ACHN (cell line): Measurements from ENCODE around the gene TMED6.
"Not testable (repeated sequence)": the region's sequence is repeated elsewhere in the genome, so short reads cannot be mapped to it uniquely, and the experiment has no call there.

Experiments
- DNase-seq: peaks from one replicate; pipeline ENCODE4 v3.0.0-alpha.2; 2015
- in situ Hi-C: cut with HindIII; loops from 2 replicates; pipeline ENCODE4 v1.10.0; 2017; ENCODE audit warnings: low sequenced_read_pairs, low pct_ligation_motif_present, low pct_unique_long_range_greater_than_20kb

TMED6 gene

GRCh38 chr16:69365901-69366300, 14.3 kb upstream of the TMED6 start:
- DNase-seq = no peak
- in situ Hi-C loops = no loop called here

- in situ Hi-C loops = no loop called here
Observed at GRCh38 chr16:69364088-69364487, 12.5 kb upstream of the TMED6 start.

GRCh38 chr16:69363281-69363717, 11.7 kb upstream of the TMED6 start:
- in situ Hi-C loops = no loop called here
- no peak for DNase-seq

More at GRCh38 chr16:69364088-69364487, 12.5 kb upstream of the TMED6 start:
- DNase-seq = no peak

- DNase-seq, in situ Hi-C loops: not testable (repeated sequence)
Observed at GRCh38 chr16:69360070-69360469, 8.5 kb upstream of the TMED6 start.

- DNase-seq = no peak
- in situ Hi-C loops = no loop called here
Observed at GRCh38 chr16:69350536-69351133, 951 bp downstream of the TMED6 start.

- in situ Hi-C loops = no loop called here
- no peak for DNase-seq
Observed at GRCh38 chr16:69349536-69349935, 2.0 kb downstream of the TMED6 start.

- no peak for DNase-seq
- in situ Hi-C loops = no loop called here
Observed at GRCh38 chr16:69348222-69348621, 3.4 kb downstream of the TMED6 start.

- no peak for DNase-seq
- in situ Hi-C loops = no loop called here
Observed at GRCh38 chr16:69346683-69347082, 4.9 kb downstream of the TMED6 start.

- no peak for DNase-seq
- in situ Hi-C loops = no loop called here
Observed at GRCh38 chr16:69345923-69346322, 5.7 kb downstream of the TMED6 start.

GRCh38 chr16:69344171-69344570, 7.4 kb downstream of the TMED6 start:
- in situ Hi-C loops = no loop called here
- DNase-seq = no peak

GRCh38 chr16:69340095-69340644, 11.4 kb downstream of the TMED6 start:
- no peak for DNase-seq
- in situ Hi-C loops = no loop called here

- in situ Hi-C loops = no loop called here
- peak; percentile 100 for DNase-seq
Observed at GRCh38 chr16:69339289-69340094, 12.1 kb downstream of the TMED6 start, which contains the start of the genes COG8 and NIP7. TSS of gene COG8 (minus strand) at chr16:69339564. CDS start at chr16:69339552, 12 bp downstream. TSS of gene NIP7 (plus strand) at chr16:69339772. CDS start at chr16:69339830, 58 bp downstream.

- no peak for DNase-seq
- in situ Hi-C loops = no loop called here
Observed at GRCh38 chr16:69338557-69339288, 12.9 kb downstream of the TMED6 start.

- in situ Hi-C loops = no loop called here
- DNase-seq = no peak
Observed at GRCh38 chr16:69334696-69335095, 16.9 kb downstream of the TMED6 start.

GRCh38 chr16:69330286-69331109, 21.1 kb downstream of the TMED6 start, which contains the start of gene PDF:
TSS of gene PDF (minus strand) at chr16:69330588. CDS start at chr16:69330570, 18 bp downstream.
- in situ Hi-C loops = no loop called here
- peak; percentile 97 for DNase-seq

GRCh38 chr16:69329369-69330285, 22.0 kb downstream of the TMED6 start:
- in situ Hi-C loops = no loop called here
- DNase-seq = peak; percentile 15

GRCh38 chr16:69328854-69329316, 22.7 kb downstream of the TMED6 start:
- DNase-seq = peak; percentile 91
- in situ Hi-C loops = no loop called here
